AG08395 (cell line): Measurements from ENCODE around the gene MAPKAPK5.
"Not testable (repeated sequence)": the region's sequence is repeated elsewhere in the genome, so short reads cannot be mapped to it uniquely, and the experiment has no call there.

Experiments used
- DNase-seq: peaks from one replicate; pipeline ENCODE4 v3.0.0; 2012; ENCODE audit warnings: mixed read lengths, low spot score

The MAPKAPK5 gene

GRCh38 chr12:111886662-111887545 is 44.9 kb downstream of the MAPKAPK5 start:
- no peak for DNase-seq

- DNase-seq, result no peak
These were observed 46.1 kb downstream of the MAPKAPK5 start for GRCh38 chr12:111887926-111888745.

GRCh38 chr12:111893287-111893686 is 51.3 kb downstream of the MAPKAPK5 start:
- no peak for DNase-seq

DNA sequence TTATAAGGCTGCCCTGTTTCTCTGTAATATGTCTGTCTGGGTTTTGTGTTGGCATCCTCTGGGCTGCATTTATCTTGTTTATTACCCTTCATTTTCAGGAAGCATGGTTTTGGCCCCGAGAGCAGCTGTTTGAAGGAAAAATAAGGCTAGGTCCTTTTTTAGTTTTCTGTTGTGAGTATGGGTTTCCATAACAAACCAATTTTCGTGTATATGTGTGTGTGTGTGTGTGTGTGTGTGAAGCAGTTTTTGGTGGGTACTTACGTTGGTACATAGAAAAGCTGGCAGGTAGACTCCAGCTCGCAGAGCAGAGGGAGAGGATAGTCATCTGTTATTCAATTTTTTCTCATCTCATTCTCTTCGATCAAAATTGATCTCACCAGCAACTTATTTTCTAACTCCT is 52.5 kb downstream of the MAPKAPK5 start:
- no peak for DNase-seq

DNA sequence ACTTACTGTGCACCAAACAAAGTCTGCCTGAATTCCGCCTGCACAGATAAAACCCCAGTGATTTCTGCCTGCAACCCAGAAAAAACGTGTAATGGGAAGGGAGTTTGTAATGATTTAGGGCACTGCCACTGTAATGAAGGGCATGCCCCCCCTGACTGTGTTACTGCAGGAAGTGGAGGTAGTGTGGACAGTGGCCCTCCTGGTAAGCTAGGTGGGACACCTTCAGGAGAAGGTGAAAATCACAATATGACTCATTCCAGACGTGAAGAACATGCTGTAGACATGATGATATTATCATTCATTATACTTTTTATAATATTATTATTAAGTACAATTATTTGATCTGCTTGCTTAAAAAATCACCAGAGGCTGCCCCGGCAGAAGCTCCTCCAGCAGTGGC is 59.2 kb downstream of the MAPKAPK5 start:
- DNase-seq, result no peak

DNA sequence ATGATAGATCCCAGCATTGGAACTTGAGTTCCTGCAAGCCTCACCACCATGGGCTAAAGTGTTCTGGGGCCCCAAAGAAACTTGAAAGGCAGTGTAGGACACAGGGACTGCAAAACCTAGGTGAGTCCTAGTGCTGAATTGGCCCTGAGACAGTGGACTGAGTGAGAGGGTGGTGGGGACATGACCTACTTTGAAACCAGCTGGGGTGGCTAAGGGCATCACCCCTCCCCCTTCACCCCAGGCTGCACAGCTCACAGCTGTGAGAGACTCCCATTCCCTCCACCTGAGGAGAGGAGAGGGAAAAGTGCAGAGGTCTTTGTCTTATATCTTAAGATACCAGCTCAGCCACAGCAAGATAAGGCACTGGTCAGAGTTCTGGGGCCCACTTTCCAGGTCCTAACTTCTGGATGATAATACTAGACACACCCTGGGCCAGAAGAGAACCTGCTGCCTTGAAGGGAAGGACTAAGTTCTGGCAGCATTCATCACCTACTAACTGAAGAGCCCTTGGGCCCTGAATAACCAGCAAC is 62.5 kb downstream of the MAPKAPK5 start:
- DNase-seq, result no peak

GRCh38 chr12:111905502-111905901 is 63.5 kb downstream of the MAPKAPK5 start:
- no peak for DNase-seq

- no peak for DNase-seq
These were observed 65.7 kb downstream of the MAPKAPK5 start for GRCh38 chr12:111907740-111908139.

- no peak for DNase-seq
These were observed 83.1 kb downstream of the MAPKAPK5 start for GRCh38 chr12:111925171-111925570.

DNA sequence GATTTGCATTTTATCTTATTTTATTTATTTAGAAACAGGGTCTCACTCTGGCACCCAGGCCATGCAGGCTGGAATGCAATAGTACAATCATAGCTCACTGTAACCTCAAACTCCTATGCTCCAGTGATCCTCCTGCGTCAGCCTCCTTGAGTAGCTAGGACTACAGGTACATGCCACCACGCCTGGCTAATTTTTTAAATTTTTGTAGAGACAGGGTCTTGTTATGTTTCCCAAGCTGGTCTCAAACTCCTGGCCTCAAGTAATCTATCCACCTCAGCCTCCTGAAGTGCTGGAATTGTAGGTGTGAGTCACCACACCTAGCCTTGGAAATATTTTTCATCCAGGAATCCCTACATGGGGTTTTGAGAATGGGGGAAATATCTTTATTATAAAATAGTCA is 84.6 kb downstream of the MAPKAPK5 start:
- DNase-seq, result no peak

GRCh38 chr12:111927346-111927745 is 85.3 kb downstream of the MAPKAPK5 start:
- DNase-seq, result no peak

DNA sequence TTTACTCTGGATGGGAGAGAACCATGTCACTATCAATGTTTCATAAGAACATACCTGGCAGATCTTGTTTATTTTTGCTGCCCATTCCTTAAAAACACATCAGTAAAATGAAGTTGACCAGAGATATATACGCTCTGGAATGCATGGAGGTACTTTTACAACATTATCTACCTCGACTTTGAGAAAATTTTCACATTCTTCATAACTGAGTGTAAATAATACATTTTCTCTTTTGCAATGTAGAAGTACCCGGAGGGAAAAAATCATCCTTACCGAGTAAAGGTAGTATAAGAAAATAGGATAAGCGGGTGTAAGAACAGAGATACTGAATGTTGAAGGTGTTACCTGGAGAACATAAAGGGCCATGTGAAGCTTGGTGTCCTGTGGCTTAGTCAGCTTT is 90.2 kb downstream of the MAPKAPK5 start:
- DNase-seq, result no peak

DNA sequence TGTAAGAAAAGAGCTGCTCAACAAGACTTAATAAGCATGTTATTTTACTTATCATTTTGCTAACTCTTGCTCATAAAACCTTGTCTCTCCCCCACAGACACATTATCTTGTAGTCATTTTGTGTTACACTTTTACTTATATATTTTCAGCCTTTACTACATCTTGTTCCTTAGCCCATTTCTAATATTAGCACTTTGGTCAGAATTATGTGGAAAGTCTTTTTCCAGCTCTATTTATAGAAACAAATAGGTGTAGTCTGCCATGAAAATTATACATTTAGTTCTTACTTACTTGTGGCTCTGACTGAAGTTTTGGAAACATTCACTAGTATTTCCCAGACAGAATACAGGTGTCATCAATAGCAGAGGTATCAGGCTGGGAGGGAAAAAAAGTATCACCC is 94.8 kb downstream of the MAPKAPK5 start:
- DNase-seq, result no peak

DNA sequence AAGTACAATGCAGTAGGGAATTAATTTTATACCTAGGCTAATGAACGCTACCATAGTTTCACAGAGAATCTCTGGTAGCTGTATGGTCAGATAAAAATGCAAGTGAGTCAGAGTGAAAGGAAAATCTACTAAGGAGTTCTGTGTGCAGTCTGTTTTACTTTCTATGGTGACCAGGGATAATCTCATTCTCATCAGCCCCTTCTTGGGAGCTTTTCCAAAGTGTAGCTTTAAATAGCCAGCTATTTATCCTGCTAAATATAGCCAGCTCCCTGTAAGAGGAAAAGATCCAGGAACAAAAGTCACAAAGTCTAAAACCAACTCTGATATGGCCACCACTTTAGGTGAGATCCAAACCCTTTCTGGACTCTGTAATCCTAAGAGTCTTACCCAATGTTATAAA is 95.4 kb downstream of the MAPKAPK5 start:
- peak; percentile 11 for DNase-seq

DNA sequence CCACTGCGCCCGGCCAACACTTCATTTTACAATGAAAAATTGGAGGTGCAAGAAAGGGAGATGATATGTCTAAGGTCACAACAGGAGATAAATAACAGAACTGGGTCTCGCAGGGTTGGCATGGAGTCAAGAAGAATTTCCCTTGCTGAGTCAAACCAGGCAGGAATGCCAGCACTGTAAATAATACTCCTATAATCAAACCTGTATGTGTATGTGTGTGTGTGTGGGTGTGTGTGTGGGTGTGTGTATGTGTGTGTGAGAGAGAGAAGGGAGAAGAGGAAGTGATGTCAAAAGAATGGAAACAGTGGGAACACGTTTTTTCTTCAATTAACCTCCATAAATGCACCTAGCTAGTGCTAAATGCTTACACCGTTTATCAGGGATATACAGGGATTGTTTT is 100.5 kb downstream of the MAPKAPK5 start:
- peak; percentile 5 for DNase-seq

DNA sequence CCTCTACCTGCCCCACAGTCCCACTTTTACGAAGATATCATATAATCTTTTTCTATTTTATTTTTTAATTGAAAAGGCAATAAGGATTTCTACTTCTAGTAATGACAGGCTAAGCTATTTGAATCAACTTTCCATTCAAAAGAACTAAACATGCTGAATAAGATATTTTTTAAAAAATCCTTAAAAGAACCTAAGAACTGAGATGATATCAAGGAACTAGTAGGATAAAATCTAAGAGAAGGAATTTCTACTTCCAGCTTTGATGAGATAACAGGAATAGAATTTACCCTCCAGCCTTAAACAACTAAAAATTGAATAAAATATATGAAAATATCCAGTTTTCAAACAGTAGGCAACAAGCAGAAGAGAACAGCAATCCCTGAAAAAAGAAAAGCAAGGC is 101.9 kb downstream of the MAPKAPK5 start:
- no peak for DNase-seq

- not testable (repeated sequence) for DNase-seq
These were observed 109.1 kb downstream of the MAPKAPK5 start for GRCh38 chr12:111950961-111951676.
